Karpas-422 (cell line): ENCODE data around the gene BTBD16. TPM values are rescaled to one million over a fixed set of nuclear protein-coding genes. Genes with fewer than 3 reads are reported as not detected.

Experiments
- DNase-seq: peaks from one replicate; pipeline ENCODE4 v3.0.0-alpha.2; 2015
- H2AFZ ChIP-seq: fragments of 200-600 bp; sonication (generic); 2 replicates; pipeline ENCODE4 v1.6.1; 2014; ENCODE audit warnings: antibody characterized with exemption, low read length, mixed read lengths
- H3K27ac ChIP-seq: fragments of 200-600 bp; sonication (generic); 2 replicates; pipeline ENCODE4 v1.5.1; 2014; ENCODE audit warnings: mild to moderate bottlenecking, low read length, moderate library complexity
- H3K27me3 ChIP-seq: fragments of 200-600 bp; sonication (generic); 2 replicates; pipeline ENCODE4 v1.6.1; 2014; ENCODE audit warnings: low read length, mixed read lengths
- H3K36me3 ChIP-seq: fragments of 200-600 bp; sonication (generic); 2 replicates; pipeline ENCODE4 v1.6.1; 2014; ENCODE audit warnings: low read length, mixed read lengths; ENCODE audit not compliant: insufficient read depth
- H3K4me1 ChIP-seq: fragments of 200-600 bp; sonication (generic); 2 replicates; pipeline ENCODE4 v1.6.1; 2014; ENCODE audit warnings: mild to moderate bottlenecking, low read length, mixed read lengths
- H3K4me2 ChIP-seq: fragments of 200-600 bp; sonication (generic); 2 replicates; pipeline ENCODE4 v1.6.1; 2014; ENCODE audit warnings: low read length, low read depth, mild to moderate bottlenecking; ENCODE audit not compliant: poor library complexity, severe bottlenecking
- H3K4me3 ChIP-seq: fragments of 200-600 bp; sonication (generic); 2 replicates; pipeline ENCODE4 v1.5.1; 2014; ENCODE audit warnings: mild to moderate bottlenecking, antibody characterized with exemption, low read length, mixed read lengths
- H3K79me2 ChIP-seq: fragments of 200-600 bp; sonication (generic); 2 replicates; pipeline ENCODE4 v1.6.1; 2014; ENCODE audit warnings: mild to moderate bottlenecking, low read length, mixed read lengths
- H3K9ac ChIP-seq: fragments of 200-600 bp; sonication (generic); 2 replicates; pipeline ENCODE4 v1.6.0; 2014; ENCODE audit warnings: low read length
- H3K9me2 ChIP-seq: fragments of 200-600 bp; sonication (generic), shearing (Covaris generic); replicated peaks from 2 replicates; pipeline ENCODE4 v1.6.0; 2014; ENCODE audit warnings: mild to moderate bottlenecking, low read length, moderate library complexity; ENCODE audit not compliant: insufficient read depth
- H3K9me3 ChIP-seq: fragments of 300-700, 200-600 bp; sonication (generic); 2 replicates; pipeline ENCODE4 v1.6.1; 2014; ENCODE audit warnings: low read length, mixed read lengths
- H4K20me1 ChIP-seq: fragments of 200-600 bp; sonication (generic); 2 replicates; pipeline ENCODE4 v1.6.1; 2014; ENCODE audit warnings: mild to moderate bottlenecking, antibody characterized with exemption, low read length, low read depth; ENCODE audit not compliant: insufficient read depth
- total RNA-seq: library from RNA; depleted of rRNA; stranded (reverse); fragments of >200 nt; shearing (Covaris generic); gene quantifications from 2 replicates; pipeline ENCODE4 v1.2.3, GENCODE V29; 2014; ENCODE audit warnings: low replicate concordance

Gene BTBD16
- total RNA-seq, 1 experiment from 2014 or later = not detected

DNA sequence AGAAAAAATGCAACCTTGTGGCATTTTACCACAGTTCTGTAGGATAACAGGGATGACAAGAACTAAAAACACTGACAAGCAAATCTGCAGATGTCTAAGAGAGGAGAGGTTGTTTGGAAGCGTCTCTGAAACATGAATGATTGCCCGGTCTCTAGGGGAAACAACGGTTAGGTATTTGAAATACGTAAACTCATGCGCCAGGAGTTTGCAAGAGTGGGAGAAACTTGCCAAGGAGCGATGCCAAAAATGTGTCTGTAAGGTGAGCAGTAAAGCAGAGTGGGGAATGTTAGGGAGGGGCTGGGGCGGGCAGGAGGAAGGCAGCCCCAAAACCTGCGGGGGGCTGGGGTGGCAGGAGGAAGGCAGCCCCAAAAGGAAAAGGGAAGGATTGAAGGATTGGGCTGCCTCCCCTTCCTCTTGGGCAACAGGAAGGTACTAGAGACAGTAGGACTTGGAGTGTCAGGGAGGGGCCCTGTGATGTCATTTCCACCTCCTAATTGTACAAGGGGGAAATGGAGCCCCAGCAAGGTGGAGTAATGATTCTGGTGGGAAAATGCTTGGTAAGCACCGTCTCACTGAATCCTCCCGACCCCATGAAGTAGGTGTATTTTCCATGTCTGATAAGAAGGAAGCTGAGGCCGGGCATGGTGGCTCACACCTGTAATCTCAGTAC, 70.2 kb downstream of the BTBD16 start:
- H3K4me2 ChIP-seq = no peak overlapping the region
- no peak overlapping the region for H3K4me3 ChIP-seq
- H2AFZ ChIP-seq = no peak overlapping the region
- no peaks in the 10 kb centered on the region for H4K20me1 ChIP-seq
- H3K36me3 ChIP-seq = no peaks in the 10 kb centered on the region
- peaks cover 27% of the 10 kb centered on the region for H3K4me1 ChIP-seq
- no peaks in the 10 kb centered on the region for H3K27me3 ChIP-seq
- no peak overlapping the region for H3K9ac ChIP-seq
- H3K79me2 ChIP-seq = no peaks in the 10 kb centered on the region
- H3K9me3 ChIP-seq = no peaks in the 10 kb centered on the region
- DNase-seq = no peak
- H3K9me2 ChIP-seq = no peaks in the 10 kb centered on the region
- H3K27ac ChIP-seq = no peak overlapping the region

DNA sequence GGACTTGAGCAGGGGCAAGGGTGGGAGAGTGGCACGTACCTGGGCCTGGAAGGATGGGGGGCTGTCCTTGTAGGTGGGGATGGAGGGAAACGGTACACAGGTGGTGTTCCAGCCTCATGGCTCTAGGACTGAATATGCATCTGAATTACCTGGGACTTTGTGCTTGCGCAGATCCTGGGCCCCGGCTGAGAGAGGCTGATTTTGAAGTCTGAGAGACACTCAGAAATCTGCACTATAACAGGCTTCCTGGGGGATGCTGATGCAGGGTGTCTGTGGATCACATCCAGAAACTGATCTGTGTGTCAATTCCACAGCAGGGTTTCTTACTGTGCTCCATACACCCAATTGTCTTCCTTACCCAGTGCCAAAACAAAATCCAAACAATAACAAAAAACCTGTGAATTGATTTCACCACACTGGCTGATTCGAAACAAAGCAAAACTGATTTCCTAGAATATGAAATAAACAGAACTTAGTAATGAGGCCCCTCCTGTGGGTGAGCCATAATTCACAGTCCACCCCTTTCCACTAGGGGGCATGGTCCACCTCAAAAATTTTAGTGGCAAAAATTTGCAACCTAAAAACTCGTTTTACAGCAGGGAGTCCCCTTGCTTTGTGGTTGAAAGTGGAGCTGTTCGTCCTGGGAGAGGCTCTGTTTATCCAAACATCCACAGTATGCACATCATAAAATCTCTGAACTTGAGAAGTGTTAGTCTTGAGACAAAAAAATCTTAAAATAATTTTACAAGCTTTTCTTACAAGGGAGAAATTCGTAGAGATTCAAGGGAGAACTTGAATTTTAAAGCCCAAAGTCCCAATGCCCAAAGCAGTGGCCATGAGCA, 71.4 kb downstream of the BTBD16 start:
- no peak overlapping the region for H3K9ac ChIP-seq
- H3K36me3 ChIP-seq = no peaks in the 10 kb centered on the region
- no peak overlapping the region for H3K27ac ChIP-seq
- peaks cover 40% of the 10 kb centered on the region for H3K4me1 ChIP-seq
- H2AFZ ChIP-seq = peak overlapping the region; percentile 61; the same call in 1 of the 2 replicates
- peak; percentile 87 for DNase-seq
- H4K20me1 ChIP-seq = no peaks in the 10 kb centered on the region
- H3K4me2 ChIP-seq = peak overlapping the region; percentile 42
- no peaks in the 10 kb centered on the region for H3K27me3 ChIP-seq
- no peak overlapping the region for H3K4me3 ChIP-seq
- H3K9me2 ChIP-seq = no peaks in the 10 kb centered on the region
- no peaks in the 10 kb centered on the region for H3K79me2 ChIP-seq
- H3K9me3 ChIP-seq = no peaks in the 10 kb centered on the region

DNA sequence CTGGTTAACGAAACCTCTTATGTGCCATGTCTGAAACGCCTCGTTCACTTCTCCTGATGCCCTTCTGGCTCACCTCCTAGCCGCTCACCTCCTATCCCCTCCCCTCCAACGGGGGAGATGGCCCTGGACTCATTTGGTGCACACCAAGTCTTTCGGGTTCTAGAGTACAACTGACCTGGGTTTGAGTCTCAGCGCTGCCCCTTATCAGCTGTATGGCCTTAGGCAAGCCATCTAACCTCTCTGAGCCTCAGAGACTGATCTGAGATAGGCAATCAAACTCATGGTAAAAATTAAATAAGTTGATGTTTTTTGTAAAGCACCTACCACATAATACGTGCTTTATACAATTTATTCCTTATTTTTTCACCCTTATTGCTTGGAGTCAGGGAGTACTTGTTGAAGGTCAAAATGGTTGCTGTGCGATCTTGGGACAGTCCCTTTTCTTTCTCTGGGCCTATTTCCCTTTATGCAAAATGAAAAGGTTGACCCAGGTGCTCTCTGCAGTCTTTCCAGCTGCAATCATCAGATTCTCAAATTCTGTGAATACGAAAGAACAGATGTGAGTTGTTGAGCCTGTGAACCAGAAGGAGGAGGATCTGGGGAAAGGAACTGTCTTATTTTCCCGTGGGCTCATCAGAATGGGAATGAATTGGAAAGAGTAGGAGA, 72.2 kb downstream of the BTBD16 start:
- peak; percentile 67 for DNase-seq
- no peaks in the 10 kb centered on the region for H3K27me3 ChIP-seq
- peak overlapping the region; percentile 61; the same call in 1 of the 2 replicates for H2AFZ ChIP-seq

DNA sequence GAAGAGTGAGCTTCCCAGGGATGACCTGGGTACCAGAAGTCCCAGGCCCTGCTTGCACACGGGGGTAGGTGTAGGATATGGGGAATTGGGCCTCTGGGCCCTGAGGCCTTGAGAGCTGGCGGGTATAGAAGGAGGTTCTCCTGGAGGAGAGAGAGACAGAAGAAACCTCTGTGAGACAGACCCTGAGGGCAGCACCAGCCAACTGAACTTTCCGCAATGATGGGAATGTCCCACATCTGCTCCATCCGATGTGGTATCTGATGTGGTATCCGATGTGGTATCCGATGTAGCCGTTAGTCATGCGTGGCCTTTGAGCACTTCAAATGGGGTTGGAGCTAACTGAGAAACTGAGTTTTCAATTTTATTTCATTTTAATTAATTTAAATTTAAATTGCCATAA, 72.8 kb downstream of the BTBD16 start:
- Histone ChIP-seq H3K79me2 (no peaks in the 10 kb centered on the region), H3K4me2 (peak overlapping the region; percentile 42), H2AFZ (0 out of 2 replicates have a peak overlapping the region, but pooled peaks have one; percentile 61), H3K9ac (no peak overlapping the region), H3K9me3 (no peaks in the 10 kb centered on the region), H3K4me1 (peaks cover 54% of the 10 kb centered on the region), H4K20me1 (no peaks in the 10 kb centered on the region), H3K36me3 (no peaks in the 10 kb centered on the region), H3K27ac (no peak overlapping the region), H3K9me2 (no peaks in the 10 kb centered on the region), H3K4me3 (peak overlapping the region; percentile 21; the same call in 1 of the 2 replicates), H3K27me3 (no peaks in the 10 kb centered on the region)
- no peak for DNase-seq

More for the DNA sequence above, 72.2 kb downstream of the BTBD16 start:
- no peak overlapping the region for H3K27ac ChIP-seq
- no peaks in the 10 kb centered on the region for H4K20me1 ChIP-seq
- no peaks in the 10 kb centered on the region for H3K36me3 ChIP-seq
- no peaks in the 10 kb centered on the region for H3K79me2 ChIP-seq
- H3K9me2 ChIP-seq = no peaks in the 10 kb centered on the region
- H3K9ac ChIP-seq = no peak overlapping the region
- peak overlapping the region; percentile 42 for H3K4me2 ChIP-seq
- peaks cover 47% of the 10 kb centered on the region for H3K4me1 ChIP-seq
- H3K4me3 ChIP-seq = peak overlapping the region; percentile 21; the same call in 1 of the 2 replicates
- no peaks in the 10 kb centered on the region for H3K9me3 ChIP-seq

DNA sequence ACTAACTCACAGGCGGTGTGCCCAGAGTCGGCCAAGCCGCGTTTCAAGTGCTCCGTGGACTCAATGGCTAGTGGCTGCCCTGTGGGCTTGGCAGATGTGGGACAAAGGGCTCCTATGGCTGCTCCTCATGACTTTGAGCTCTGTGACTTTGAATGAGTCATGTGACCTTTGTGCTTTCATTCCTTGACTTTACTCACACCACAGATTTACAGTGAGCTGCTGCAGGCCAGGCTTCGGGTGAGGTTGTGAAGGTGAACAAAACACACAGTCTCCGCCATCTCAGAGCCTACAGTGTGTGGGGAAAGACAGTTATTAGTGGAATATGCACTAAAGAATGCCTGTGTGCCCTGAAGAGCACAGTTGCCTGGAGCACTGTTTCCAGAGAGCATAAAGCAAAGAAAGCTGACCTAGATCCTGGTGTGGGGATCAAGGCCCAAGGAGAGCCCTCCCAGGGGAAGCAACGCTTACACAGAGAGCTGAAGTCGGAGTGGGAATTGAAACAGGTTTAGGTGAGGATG, 73.7 kb downstream of the BTBD16 start:
- no peak overlapping the region for H3K9ac ChIP-seq
- H3K9me2 ChIP-seq = no peaks in the 10 kb centered on the region
- H3K4me2 ChIP-seq = no peak overlapping the region
- no peak for DNase-seq
- no peak overlapping the region for H3K4me3 ChIP-seq
- no peak overlapping the region for H3K27ac ChIP-seq
- no peaks in the 10 kb centered on the region for H3K9me3 ChIP-seq
- peaks cover 63% of the 10 kb centered on the region for H3K4me1 ChIP-seq
- no peaks in the 10 kb centered on the region for H3K79me2 ChIP-seq
- no peaks in the 10 kb centered on the region; the same call in 1 of the 2 replicates for H3K36me3 ChIP-seq
- H3K27me3 ChIP-seq = no peaks in the 10 kb centered on the region
- no peak overlapping the region for H2AFZ ChIP-seq
- H4K20me1 ChIP-seq = no peaks in the 10 kb centered on the region

DNA sequence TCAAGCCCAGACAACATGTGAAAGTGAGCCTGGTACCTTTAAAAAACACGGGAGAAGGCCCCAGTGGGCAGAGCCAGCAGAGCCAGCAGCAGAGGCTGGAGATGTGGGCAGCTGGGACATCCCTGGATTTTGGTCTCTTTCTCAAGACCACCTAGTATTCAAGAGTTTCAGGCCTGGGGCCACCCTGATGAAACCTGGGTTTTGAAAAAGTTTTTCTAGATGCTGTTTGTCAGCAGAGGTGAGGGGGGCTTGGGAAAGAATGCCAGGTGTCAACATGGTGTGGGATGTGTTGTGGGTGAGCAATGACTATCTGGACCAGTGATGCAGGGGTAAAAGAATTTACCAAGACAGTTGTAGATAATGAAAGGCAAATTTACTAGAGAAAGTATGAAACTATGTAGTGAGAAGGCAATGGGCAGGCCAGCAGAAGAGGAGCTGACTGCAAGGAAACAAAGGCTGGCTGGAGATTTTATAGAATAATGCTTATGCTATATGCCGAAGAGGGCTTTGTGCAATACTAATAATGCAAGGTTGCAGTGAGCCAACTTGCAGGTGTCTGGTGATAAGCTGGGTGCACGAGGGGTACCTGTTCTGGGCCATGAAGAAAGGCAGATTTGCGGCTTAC, 75.3 kb downstream of the BTBD16 start:
- Histone ChIP-seq H3K79me2 (no peaks in the 10 kb centered on the region), H3K9me3 (no peaks in the 10 kb centered on the region), H3K4me3 (no peak overlapping the region), H3K4me2 (peak overlapping the region; percentile 65), H3K36me3 (no peaks in the 10 kb centered on the region; the same call in 1 of the 2 replicates), H3K9me2 (no peaks in the 10 kb centered on the region), H3K27ac (no peak overlapping the region), H3K27me3 (no peaks in the 10 kb centered on the region), H3K9ac (no peak overlapping the region), H3K4me1 (peaks cover 73% of the 10 kb centered on the region), H2AFZ (no peak overlapping the region), H4K20me1 (no peaks in the 10 kb centered on the region)
- DNase-seq = no peak

DNA sequence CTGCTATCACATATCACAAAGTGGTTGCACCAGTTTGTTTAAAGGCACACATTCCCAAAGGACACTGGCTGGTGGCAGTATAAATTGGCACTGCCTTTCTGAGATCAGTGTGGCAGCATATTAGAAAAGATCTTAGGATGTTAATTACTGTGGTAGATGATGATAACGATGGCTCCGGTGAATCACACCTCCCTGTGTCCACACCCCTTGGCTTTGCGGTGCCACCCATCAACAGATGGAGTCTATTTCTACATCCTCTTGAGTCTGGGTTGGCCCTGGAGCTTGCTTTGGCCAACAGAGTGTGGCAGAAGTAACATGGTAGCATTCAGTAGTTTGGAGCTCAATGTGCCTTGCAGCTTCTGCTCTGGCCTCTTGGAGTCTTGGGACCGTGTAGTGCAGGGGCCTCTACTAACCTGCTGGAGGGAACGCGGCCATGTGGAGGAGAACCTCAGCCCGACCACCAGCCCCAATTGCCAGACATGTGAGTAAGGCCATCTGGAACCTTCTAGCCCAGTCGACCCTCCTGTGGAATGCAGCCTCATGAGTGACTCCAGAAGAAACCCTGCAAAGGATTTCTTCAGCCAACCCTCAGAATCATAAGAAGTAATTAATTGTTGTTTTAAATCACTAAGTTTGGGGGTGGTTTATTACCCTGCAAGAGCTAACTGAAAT, 76.2 kb downstream of the BTBD16 start:
- DNase-seq = no peak
- no peaks in the 10 kb centered on the region for H3K79me2 ChIP-seq
- H3K4me3 ChIP-seq = peak overlapping the region; percentile 22; the same call in 1 of the 2 replicates
- H3K9ac ChIP-seq = no peak overlapping the region
- no peaks in the 10 kb centered on the region; the same call in 1 of the 2 replicates for H3K36me3 ChIP-seq
- peak overlapping the region; percentile 84 for H3K27ac ChIP-seq
- no peaks in the 10 kb centered on the region for H3K9me2 ChIP-seq
- peaks cover 73% of the 10 kb centered on the region for H3K4me1 ChIP-seq
- H4K20me1 ChIP-seq = no peaks in the 10 kb centered on the region
- H3K27me3 ChIP-seq = no peaks in the 10 kb centered on the region
- H3K4me2 ChIP-seq = peak overlapping the region; percentile 65
- H2AFZ ChIP-seq = peak overlapping the region; percentile 37; the same call in 1 of the 2 replicates
- H3K9me3 ChIP-seq = no peaks in the 10 kb centered on the region
